HG02798 (cell line): ENCODE results near the gene ARHGAP15.
A peak's percentile ranks its signal among the peaks of the same experiment; 100 is the strongest.

Experiments
- ATAC-seq: cut with Tn5 transposase; IDR thresholded peaks from one replicate; pipeline ENCODE4 v1.9.1; 2021; ENCODE audit warnings: mild to moderate bottlenecking; ENCODE audit not compliant: unreplicated experiment, poor library complexity

ARHGAP15 gene

GRCh38 chr2:143431316-143431715 is 302.1 kb downstream of the ARHGAP15 start:
- ATAC-seq, result no peak

- ATAC-seq, result no peak
Observed at GRCh38 chr2:143433251-143433650, 304.0 kb downstream of the ARHGAP15 start.

GRCh38 chr2:143433840-143434239 is 304.6 kb downstream of the ARHGAP15 start:
- no peak for ATAC-seq

- no peak for ATAC-seq
Observed at GRCh38 chr2:143434445-143434844, 305.2 kb downstream of the ARHGAP15 start.

GRCh38 chr2:143435131-143435530 is 305.9 kb downstream of the ARHGAP15 start:
- ATAC-seq, result no peak

GRCh38 chr2:143436951-143437350 is 307.7 kb downstream of the ARHGAP15 start:
- no peak for ATAC-seq

GRCh38 chr2:143440411-143441012 is 311.3 kb downstream of the ARHGAP15 start:
- ATAC-seq, result no peak

GRCh38 chr2:143442193-143442592 is 313.0 kb downstream of the ARHGAP15 start:
- no peak for ATAC-seq

- ATAC-seq, result no peak
Observed at GRCh38 chr2:143451642-143452281, 322.5 kb downstream of the ARHGAP15 start.

- peak; percentile 52 for ATAC-seq
Observed at GRCh38 chr2:143452817-143453451, 323.7 kb downstream of the ARHGAP15 start.

GRCh38 chr2:143453981-143454511 is 324.8 kb downstream of the ARHGAP15 start:
- ATAC-seq, result no peak

- ATAC-seq, result no peak
Observed at GRCh38 chr2:143455317-143455716, 326.1 kb downstream of the ARHGAP15 start.

- no peak for ATAC-seq
Observed at GRCh38 chr2:143458258-143459190, 329.3 kb downstream of the ARHGAP15 start.

- ATAC-seq, result no peak
Observed at GRCh38 chr2:143460382-143460781, 331.2 kb downstream of the ARHGAP15 start.

- peak; percentile 51 for ATAC-seq
Observed at GRCh38 chr2:143463719-143464118, 334.5 kb downstream of the ARHGAP15 start.

- ATAC-seq, result no peak
Observed at GRCh38 chr2:143466391-143466790, 337.2 kb downstream of the ARHGAP15 start.

GRCh38 chr2:143467011-143467410 is 337.8 kb downstream of the ARHGAP15 start:
- no peak for ATAC-seq

GRCh38 chr2:143468341-143468888 is 339.2 kb downstream of the ARHGAP15 start:
- ATAC-seq, result peak; percentile 81

GRCh38 chr2:143469323-143469722 is 340.1 kb downstream of the ARHGAP15 start:
- no peak for ATAC-seq

- ATAC-seq, result no peak
Observed at GRCh38 chr2:143471550-143471949, 342.3 kb downstream of the ARHGAP15 start.
